ENCODE measurements around the gene LGALSL. TPM values are rescaled to one million over a fixed set of nuclear protein-coding genes. Genes with fewer than 3 reads are reported as not detected.

LGALSL gene
- total and polyA plus RNA-seq, 12 donors, result 5.3 to 24.8 (median 11.0) TPM

DNA sequence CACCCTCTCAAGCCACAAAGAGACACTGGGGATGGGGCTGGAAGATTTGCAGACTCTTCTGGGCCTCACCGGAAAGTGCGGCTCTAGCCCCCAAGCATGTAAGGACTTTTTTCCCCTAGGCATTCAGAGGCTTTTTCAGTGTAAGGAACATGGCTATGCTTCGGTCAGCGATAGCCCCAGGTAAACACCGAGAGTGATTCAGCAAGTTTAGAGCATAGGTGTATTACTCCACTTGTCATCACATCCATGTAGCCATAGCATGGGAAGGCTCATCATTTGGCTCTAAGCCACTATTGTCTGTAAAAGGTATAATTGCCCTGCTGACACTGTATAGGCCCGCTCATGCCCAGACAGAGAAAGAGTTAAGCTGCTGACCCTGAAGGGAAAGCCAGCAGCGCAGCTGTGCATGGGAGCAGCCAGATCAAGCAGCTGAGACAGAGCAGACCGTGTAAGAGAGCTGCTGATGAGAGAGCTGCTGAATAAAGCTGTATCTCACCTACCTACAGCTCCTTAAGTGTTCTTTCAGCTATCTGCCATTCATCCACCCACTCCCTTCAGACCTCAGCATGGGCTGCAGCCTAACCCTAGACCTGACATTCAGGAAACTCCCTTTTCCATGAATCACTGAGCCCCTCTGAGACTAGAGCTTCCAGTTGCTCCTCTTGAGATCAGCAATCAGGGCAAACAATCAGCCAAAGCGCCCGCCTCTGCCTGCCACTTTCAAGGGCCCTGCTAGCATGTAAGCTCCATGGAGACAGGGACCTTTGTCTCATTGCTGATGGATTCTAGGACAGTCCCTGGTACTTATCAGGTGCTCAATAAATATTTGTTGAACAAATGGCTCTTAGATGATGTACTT lies 25.5 kb downstream of the LGALSL start:
- no peaks in the 10 kb centered on the region for H3K27me3 ChIP-seq
- intact Hi-C loops (cut with DNase I), result loop anchor here in 2 of 10 donors (10.0 kb wide), 2 partner anchors 425 to 435 kb away; no protein-coding TSS in a partner anchor
- 91% methylated on average over 10 of the region's 10 CpGs for WGBS, 2 donors

DNA sequence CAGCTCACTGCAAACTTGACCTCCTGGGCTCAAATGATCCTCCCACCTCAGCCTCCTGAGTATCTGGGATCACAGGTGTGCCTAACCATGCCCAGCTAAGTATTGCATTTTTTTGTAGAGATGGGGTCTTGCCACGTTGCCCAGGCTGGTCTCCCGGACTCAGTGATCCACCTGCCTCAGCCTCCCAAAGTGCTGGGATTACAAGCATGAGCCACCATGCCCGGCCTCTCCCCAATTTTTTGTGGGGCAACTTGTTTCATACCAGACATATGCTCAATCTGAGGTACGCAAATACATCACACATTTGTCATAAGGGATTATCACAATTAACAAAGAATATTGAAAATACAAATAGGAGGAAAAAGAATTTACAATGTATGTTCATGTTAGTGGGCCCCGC lies 27.7 kb downstream of the LGALSL start:
- no peak for TF ChIP-seq CTCF (IDR thresholded peaks at IDR 0.05)
- no peaks in the 10 kb centered on the region for H3K36me3 ChIP-seq
- no peaks in the 10 kb centered on the region for H3K27me3 ChIP-seq
- no peak overlapping the region for H3K27ac ChIP-seq
- intact Hi-C loops (cut with DNase I), result loop anchor here in 2 of 10 donors (10.0 kb wide), 2 partner anchors 427 to 437 kb away; no protein-coding TSS in a partner anchor
- DNase-seq (no peak), ATAC-seq (no peak)
- WGBS, 2 donors, result 88 to 96% methylated on average over 5 of the region's 5 CpGs
- peaks cover 0 to 15% (median 5%) of the 10 kb centered on the region in 9 donors for H3K4me1 ChIP-seq
- H3K4me3 ChIP-seq, result no peak overlapping the region
- H3K9me3 ChIP-seq, result no peaks in the 10 kb centered on the region

More for the DNA sequence above, 25.5 kb downstream of the LGALSL start:
- H3K36me3 ChIP-seq, result no peaks in the 10 kb centered on the region
- no peak for TF ChIP-seq CTCF (IDR thresholded peaks at IDR 0.05)
- H3K4me1 ChIP-seq, result peaks cover 0 to 6% (median 0%) of the 10 kb centered on the region in 9 donors
- ATAC-seq, result no peak
- DNase-seq, result no peak
- H3K9me3 ChIP-seq, result no peaks in the 10 kb centered on the region
- H3K27ac ChIP-seq, result no peak overlapping the region
- H3K4me3 ChIP-seq, result no peak overlapping the region

GRCh38 chr2:64482243-64482642 lies 28.3 kb downstream of the LGALSL start:
- Histone ChIP-seq H3K27ac (no peak overlapping the region), H3K36me3 (no peaks in the 10 kb centered on the region), H3K4me1 (peaks cover 0 to 15% (median 5%) of the 10 kb centered on the region in 9 donors), H3K4me3 (no peak overlapping the region), H3K27me3 (peaks cover 0 to 4% (median 0%) of the 10 kb centered on the region in 7 donors), H3K9me3 (no peaks in the 10 kb centered on the region)
- WGBS, 2 donors, result 93 to 97% methylated on average over 1 of the region's 1 CpG
- ATAC-seq (no peak), DNase-seq (no peak)
- TF ChIP-seq CTCF (IDR thresholded peaks at IDR 0.05), result no peak
- intact Hi-C loops (cut with DNase I), result loop anchor here in 2 of 10 donors (10.0 kb wide), 2 partner anchors 427 to 437 kb away; no protein-coding TSS in a partner anchor

GRCh38 chr2:64482765-64483504 lies 29.0 kb downstream of the LGALSL start:
- no peak for TF ChIP-seq CTCF (IDR thresholded peaks at IDR 0.05)
- Histone ChIP-seq H3K4me3 (no peak overlapping the region), H3K9me3 (no peaks in the 10 kb centered on the region), H3K4me1 (peaks cover 0 to 21% (median 6%) of the 10 kb centered on the region in 9 donors), H3K36me3 (no peaks in the 10 kb centered on the region), H3K27ac (no peak overlapping the region), H3K27me3 (peaks cover 0 to 6% (median 0%) of the 10 kb centered on the region in 7 donors)
- WGBS, 2 donors, result 26 to 42% methylated on average over 5 of the region's 5 CpGs
- intact Hi-C loops (cut with DNase I), result loop anchor here in 2 of 10 donors (10.0 kb wide), 2 partner anchors 428 to 438 kb away; no protein-coding TSS in a partner anchor
- ATAC-seq, result peak in 3 of 8 donors; percentile 35 to 67 (median 59)
- no peak for DNase-seq
